Stimulated activated CD8-positive, alpha-beta memory T cell treated with anti-CD3 and anti-CD28 coated beads, Interleukin-15, amount 100 ng/mL, for 1 hour (primary cell): ENCODE results near the gene VPS37D.
"Not testable (repeated sequence)": the region's sequence is repeated elsewhere in the genome, so short reads cannot be mapped to it uniquely, and the experiment has no call there.

Experiments used
- DNase-seq: peaks from one replicate; pipeline ENCODE4 v3.0.0-alpha.2; 2020; ENCODE audit warnings: low read depth

VPS37D gene

GRCh38 chr7:73667344-73668102, at the start of gene VPS37D:
TSS of gene VPS37D (plus strand) at chr7:73667831. CDS start at chr7:73667959, 128 bp downstream.
- peak; percentile 84 for DNase-seq

DNA sequence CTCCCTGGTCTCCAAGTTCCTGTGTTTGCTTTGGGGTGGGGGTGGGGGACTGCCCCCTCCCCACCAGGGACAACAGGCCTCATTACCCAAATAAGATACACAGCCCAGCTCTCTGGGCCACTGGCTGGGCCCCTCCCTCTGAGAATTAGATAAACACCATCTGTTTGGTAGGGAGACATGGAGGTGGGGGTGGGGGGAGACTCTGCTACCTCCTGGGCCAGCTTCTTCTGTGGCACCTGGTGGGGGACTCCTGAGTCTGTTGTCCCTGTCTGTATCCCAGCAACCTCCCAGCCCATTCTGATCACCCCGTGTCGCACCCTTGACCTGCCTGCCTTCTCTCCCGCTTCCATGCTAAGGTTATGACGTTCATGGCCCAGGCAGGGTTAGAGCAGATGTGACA, 49.1 kb upstream of the VPS37D start:
- DNase-seq: no peak

- not testable (repeated sequence) for DNase-seq
These were observed 48.2 kb upstream of the VPS37D start for GRCh38 chr7:73619394-73619793.

DNA sequence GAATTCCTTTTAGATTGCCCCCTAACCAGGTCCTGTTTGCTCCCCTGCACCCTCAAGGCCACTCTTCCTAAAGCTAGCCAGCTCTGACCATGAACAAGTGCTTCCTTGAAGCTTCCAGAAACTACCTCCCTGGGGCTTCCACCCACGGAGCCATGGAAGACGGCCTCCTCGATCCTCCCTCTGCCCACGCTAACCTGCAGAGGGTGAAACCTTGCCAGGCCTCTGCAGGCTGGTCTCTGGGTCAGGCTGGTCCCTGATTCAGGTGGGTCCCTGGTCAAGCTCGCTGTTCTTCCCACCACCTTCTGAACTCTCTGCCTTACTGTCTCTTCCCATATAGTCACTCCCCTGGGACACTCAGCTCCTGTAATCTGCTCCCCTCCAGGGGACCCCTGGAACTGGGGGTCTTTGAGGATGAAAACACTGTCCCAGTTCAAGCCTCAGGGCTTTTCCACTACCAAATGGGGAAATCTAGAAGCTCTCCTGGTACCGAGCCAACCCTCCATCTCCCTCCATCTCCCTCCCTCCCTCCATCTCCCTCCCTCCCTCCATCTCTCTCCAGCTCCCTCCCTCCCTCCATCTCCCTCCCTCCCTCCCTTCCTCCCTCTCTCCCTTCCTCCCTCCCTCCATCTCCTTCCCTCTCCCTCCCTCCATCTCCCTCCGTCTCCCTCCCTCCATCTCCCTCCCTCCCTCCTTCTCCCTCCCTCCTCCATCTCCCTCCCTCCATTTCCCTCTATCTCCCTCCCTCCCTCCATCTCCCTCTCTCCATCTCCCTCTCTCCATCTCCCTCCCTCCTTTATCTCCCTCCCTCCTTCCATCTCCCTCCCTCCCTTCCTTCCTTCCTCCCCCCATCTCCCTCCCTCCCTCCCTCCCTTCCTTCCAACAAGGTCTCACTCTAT, 46.2 kb upstream of the VPS37D start:
- no peak for DNase-seq

- DNase-seq: no peak
These were observed 45.1 kb upstream of the VPS37D start for GRCh38 chr7:73622527-73622908.

DNA sequence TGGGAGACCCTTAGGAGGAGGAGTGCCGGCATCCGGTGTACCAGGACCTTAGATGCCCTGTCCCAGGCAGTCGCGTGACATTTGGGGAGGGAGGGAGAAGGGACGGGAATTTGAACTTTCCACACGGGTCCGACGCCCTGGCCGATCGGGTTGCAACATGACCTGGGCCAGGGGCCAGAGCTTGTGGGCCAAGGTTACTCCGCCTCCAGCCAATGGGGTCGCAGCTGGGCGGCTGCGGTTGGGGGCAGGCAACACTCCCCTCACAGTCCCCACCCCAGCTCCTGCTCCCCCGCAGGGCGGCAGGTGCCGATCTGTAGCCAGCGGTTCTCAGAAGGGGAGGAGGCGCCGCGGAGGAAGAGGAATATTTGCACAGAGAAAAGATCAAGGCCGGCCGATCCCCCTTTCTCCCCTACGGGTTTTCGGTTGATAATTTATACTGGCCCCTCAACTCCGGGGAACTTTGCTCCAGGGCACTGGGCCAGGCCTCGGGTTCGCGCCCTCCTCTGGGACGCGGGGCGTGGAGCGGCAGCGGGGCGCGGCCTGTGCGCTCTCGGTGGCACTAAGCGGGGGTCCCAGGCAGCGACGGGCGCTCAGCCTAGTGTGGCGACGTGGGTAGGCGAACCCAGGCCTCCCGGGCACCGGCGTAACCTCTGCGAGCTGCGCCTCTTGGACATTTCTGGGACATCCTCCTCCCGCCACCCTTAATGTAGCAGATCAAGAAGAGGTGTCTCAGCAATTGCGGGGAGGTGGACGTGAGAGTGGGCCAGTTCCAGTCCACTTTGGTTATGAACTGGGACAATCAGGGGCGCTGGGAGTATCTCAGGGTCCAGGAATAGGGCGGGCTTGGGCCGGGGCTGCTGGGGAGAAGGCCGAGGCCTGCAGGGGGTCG, 44.5 kb upstream of the VPS37D start:
- DNase-seq: no peak

GRCh38 chr7:73623798-73624668, 43.6 kb upstream of the VPS37D start, which contains the start of gene MLXIPL:
TSS of gene MLXIPL (minus strand) at chr7:73624522. CDS start at chr7:73624492, 30 bp downstream.
- DNase-seq: no peak

DNA sequence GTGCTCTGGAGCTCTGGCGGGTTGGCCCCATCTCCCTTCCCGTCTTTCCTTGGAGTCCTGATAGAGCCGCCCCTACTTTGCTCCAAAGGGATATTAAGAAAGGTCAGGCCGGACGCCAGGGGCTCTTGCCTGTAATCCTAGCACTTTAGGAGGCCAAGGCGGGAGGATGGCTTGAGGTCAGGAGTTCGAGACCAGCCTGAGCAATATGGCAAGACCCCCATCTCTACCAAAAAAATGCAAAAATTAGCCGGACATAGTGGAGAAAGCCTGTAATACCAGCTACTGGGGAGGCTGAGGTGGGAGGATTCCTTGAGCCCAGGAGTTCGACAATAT, 43.0 kb upstream of the VPS37D start:
- DNase-seq: no peak

DNA sequence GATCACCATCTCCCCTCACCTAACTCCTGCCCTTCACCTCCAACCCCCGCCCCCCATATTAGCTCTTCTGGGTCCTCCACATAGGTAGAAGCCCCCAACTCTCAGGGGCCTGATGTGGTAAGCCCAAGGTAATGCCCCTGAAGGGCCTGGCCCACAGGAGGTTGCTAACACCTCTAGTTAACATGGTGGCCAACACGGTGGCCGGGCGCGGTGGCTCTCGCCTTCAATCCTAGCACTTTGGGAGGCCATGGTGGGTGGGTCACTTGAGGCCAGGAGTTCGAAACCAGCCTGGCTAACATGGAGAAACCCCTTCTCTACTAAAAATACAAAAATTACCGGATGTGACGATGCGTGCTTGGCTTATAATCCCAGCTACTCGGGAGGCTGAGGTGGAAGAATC, 42.4 kb upstream of the VPS37D start:
- DNase-seq: no peak

DNA sequence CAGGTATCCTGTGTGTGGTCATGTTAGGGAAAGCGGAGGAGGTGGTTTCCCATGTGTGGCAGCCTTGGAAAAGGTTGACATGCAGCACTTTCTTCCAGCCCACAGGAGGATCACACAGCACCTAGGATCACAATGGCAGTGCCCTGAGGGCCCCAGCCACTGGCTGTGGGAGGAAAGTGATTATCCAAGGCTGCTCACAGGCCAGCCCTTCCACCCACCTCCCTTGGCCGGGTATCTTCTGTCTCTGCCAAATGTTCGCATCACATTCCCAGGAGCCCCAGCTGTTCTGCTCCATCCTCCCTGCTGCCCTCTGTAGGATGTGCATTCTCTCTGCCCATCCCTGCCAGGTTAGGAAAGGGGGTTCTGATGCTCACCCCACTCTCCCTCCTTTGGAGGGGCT, 40.8 kb upstream of the VPS37D start:
- no peak for DNase-seq

DNA sequence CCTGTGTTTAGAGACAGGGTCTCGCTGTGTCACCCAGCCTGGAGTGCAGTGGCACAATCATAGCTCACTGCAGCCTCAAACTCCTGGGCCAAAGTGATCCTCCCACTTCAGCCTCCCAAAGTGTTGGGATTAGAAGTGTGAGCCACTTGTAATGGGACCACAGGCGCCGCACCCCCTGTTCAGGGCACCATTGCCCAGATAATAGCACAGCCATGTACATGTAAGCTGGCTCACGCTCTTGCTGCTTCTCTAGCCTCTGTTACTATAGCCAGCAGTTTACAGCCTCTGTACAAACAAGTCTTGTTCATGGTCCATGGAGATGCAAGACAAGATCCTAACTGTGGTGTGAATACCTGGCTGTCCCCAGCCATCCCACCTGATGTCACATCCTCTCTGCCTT, 39.1 kb upstream of the VPS37D start:
- DNase-seq: no peak

- no peak for DNase-seq
These were observed 36.1 kb upstream of the VPS37D start for GRCh38 chr7:73631558-73631957.

DNA sequence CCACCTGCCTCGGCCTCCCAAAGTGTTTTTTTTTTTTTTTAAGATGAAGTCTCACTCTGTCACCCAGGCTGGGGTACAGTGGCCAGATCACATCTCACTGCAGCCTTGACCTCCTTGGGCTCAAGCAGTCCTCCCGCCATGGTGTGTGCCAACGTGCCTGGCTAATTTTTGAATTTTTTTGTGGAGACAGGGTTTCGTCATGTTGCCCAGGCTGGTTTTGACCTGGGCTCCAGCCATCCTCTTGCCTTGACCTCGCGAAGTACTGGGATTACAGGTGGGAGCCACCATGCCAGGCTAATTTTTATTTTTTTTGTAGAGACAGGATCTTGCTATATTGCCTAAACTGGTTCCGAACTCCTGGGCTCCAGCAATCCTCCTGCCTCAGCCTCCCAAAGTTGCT, 34.3 kb upstream of the VPS37D start:
- no peak for DNase-seq

DNA sequence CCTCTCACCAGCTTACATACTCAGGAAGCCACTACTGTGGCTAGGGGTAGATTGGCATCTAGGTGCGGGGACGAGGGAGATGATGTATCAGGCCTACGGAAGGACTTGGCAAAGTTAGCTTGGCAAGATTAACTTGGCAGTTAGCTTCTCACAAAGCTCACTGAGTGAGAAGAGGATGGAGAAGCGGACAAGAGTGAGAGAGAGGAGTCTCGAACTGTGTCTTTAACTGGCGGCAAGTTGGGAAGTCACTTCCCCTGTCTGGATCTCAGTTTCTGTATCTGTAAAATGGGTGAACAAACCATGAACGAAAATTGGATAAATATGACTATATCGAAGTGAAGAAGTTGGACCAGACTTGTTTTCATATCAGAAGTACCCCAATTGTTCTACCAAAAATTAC, 33.8 kb upstream of the VPS37D start:
- DNase-seq: no peak

DNA sequence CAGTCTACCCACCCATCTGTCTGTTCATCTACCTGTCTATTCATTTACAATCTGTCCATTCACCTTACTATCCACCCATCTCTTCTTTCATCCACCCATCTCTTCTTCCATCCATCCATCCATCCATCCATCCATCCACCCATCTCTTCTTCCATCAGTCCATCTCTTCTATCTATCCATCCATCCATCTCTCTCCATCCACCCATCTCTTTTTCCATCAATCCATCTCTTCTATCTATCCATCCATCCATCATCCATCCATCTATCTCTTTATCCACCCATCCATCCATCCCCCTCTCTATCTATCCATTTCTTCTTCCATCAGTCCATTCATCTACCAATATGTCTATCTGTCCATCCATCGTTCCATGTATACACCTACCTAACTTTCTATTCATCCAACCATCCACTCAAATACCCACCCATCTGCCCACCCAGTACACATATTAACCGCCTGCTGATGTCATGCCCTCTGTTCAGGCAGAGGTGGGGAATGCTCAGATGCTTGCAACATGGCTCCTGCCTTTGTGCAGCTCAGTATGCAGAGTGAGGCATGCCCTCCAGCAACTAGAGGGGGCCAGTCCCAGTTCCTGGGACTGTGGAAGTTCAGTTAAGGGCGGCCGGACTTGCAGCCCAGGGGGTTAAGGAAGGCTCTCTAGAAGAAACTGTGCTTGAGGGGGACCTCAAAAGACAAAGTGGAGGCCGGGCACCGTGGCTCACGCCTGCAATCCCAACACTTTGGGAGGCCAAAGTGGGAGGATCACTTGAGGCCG, 32.0 kb upstream of the VPS37D start:
- no peak for DNase-seq

- DNase-seq: no peak
These were observed 28.7 kb upstream of the VPS37D start for GRCh38 chr7:73638911-73639310.

DNA sequence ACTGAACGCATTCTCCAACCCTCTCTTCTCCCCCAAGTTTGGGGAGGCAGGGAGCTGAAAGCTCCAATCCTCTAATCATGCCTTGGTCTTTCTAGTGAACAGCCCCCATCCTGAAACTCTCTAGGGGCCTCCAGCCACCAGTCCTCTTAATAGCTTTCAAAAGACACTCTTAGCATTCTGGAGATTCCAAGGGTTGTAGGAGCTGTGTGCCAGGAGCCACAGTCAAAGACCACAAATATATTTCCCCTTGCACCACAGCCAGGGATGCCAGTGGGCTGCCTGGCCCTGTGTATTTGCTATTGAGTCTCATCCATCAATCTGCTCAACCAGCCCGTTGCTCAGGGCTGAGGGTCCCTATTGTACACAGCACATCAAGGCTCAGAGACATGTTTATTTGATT, 24.8 kb upstream of the VPS37D start:
- DNase-seq: no peak

DNA sequence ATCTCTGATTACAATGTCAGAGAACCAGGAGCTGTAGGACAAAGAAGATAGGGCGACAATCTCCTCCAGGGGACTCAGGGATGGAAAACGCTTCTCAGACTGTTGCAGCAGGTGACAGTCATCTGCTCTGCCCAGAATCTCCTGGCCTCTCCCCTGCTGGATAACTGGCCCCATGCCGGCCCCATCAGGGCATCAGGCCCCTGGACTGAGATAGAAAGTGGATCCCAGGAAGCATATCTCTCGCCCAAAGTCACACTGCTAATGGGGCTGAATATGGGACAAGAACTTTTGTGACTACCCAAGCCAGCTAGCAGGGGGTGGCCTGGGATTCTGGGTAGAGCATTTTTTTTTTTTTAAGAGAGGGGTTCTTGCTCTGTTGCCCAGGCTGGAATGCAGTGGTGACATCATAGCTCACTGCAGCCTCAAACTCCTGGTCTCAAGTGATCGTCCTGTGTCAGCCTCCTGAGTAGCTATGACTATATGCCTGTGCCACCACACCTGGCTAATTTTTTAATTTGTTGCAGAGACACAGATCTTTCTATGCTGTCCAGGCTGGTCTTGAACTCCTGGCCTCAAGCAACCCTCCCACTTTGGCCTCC, 22.8 kb upstream of the VPS37D start:
- DNase-seq: no peak

- DNase-seq: no peak
These were observed 21.9 kb upstream of the VPS37D start for GRCh38 chr7:73645643-73646174.
